GM19395 (cell line): Measurements from ENCODE around the gene RAB8B.
"Not testable (repeated sequence)": the region's sequence is repeated elsewhere in the genome, so short reads cannot be mapped to it uniquely, and the experiment has no call there.

Experiments
- ATAC-seq: cut with Tn5 transposase; IDR thresholded peaks from one replicate; pipeline ENCODE4 v1.9.1; 2021; ENCODE audit warnings: mild to moderate bottlenecking, moderate library complexity; ENCODE audit not compliant: unreplicated experiment

Gene RAB8B

GRCh38 chr15:63233667-63234423 lies 44.4 kb downstream of the RAB8B start:
- no peak for ATAC-seq

DNA sequence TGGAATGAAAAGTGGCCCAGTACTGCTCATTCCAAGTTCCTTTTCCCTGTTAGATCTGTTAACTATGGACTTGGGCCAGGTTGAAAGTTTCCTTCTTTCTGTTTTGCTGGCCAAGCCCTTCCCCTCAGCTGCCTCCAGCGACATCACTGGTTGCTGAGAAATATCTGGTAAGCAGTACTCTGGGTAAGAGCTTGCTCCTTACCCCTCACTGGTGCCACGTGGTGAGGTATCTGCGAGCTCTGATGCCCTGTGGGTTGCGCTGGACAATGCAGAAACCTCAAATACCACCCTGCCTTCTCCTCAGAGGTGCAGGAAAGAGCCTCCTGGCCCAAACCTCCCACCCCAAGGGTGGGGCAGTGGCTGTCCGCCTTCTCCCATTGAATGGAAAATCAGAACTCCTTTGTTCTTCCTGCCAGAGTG lies 45.1 kb downstream of the RAB8B start:
- ATAC-seq, result no peak

GRCh38 chr15:63236272-63236671 lies 46.9 kb downstream of the RAB8B start:
- ATAC-seq, result no peak

GRCh38 chr15:63237086-63237485 lies 47.7 kb downstream of the RAB8B start:
- ATAC-seq, result not testable (repeated sequence)

GRCh38 chr15:63238171-63238570 lies 48.8 kb downstream of the RAB8B start:
- ATAC-seq, result no peak

DNA sequence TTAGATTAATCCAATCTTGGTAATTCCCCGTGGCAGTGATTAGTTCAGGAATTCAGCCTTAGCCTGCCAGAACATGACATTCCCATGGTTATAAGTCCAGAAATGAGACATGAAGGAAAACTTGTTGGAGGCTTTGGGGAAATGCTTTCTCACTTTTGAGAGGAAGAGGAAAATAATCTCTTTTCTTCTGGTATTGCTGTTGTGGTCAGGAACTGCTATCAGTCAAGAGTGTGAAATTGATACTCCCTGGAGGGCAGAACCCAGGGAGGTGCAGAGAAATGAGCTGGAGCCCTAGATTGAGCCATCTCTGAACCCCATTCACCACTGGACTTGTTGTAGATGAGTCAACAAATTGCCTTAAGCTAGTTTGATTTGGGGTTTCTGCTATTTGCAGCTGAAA lies 49.4 kb downstream of the RAB8B start:
- no peak for ATAC-seq

DNA sequence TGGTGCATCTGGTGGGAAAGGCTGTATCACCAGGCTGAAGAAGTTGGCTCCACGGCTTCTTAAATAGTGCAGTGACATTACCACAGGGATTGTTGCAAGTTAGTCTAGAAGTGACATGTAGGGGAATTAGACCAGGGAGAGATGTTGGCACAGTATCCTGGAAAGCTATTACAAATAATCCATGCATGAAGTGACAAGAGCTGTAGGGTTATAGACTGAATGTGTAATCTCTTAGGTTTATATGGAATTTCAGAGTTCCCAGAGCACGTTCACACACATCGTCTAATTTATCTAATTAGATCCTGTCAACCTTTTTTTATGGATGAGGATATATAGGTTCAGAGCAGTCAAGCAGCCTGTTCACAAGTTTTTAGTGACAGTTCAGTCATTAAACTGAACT lies 50.7 kb downstream of the RAB8B start:
- ATAC-seq, result no peak

- no peak for ATAC-seq
Observed at GRCh38 chr15:63241316-63241715, 51.9 kb downstream of the RAB8B start.

GRCh38 chr15:63243101-63243500 lies 53.7 kb downstream of the RAB8B start:
- ATAC-seq, result no peak

DNA sequence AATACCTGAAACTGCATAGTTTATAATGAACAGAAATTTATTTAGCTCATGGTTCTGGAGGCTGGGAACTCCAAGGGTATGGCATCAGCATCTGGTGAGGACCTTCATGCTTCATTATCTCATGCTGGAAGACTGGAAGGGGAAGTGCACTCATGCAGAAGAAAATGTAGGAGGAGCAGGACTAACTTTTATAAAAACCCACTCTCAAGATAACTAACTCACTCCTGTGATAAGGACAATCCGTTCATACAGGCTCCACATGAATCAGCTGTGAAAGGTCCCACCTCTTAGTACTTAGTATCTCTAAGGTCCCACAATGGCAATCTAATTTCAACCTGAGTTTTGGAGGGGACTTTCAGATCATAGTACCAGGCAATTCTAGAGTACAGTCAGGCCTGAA lies 54.4 kb downstream of the RAB8B start:
- ATAC-seq, result no peak

DNA sequence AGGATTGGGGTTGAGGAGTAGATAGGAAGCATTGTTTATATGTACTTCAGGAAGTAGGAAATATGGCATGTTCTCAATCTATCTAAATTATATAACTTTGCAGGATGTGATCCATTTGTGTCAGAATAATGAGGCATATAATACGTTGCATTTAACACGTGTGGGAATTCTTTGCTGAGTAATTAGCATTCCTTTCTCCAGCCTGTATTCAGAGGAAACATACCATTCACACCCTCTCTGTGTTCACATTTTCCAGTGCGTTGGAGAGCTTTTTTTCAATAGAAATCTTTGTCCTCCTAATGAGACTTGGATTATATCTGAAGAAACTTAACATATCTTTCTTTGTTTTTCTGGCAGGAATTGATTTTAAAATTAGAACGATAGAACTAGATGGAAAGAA lies 55.0 kb downstream of the RAB8B start:
- ATAC-seq, result no peak

- ATAC-seq, result no peak
Observed at GRCh38 chr15:63244976-63245645, 55.7 kb downstream of the RAB8B start.

- ATAC-seq, result no peak
Observed at GRCh38 chr15:63246691-63247469, 57.5 kb downstream of the RAB8B start.

DNA sequence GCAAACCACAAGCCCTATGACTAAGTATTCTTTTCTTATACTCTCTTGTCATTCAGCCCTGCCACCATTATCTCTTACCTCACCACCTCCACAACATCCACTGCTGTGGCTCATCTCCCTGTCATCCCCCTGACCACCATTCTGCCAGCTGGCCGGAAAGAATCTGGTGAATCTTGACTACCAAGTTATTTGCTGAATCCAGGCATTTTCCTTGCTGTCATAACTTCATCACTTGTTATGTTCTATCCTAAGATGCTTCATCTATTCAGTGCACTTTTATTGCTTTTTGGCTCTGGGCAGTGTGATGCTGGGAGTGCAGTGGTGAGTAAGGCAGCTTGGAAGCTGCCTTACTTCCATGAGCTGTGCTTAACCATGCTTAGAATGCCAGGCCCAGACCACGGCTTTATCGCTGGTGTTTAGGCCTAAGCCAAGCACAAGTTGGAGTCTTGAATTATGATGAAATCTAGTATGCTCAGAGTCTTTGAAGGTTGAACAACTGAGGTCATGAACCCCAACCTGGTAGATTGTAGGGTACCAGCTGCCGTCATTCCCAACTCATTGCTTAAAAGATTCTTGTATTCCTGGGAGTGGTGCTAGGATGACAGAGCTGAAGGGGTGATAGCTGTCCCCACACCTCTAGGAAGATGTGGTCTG lies 61.0 kb downstream of the RAB8B start:
- no peak for ATAC-seq

GRCh38 chr15:63251701-63252100 lies 62.3 kb downstream of the RAB8B start:
- ATAC-seq, result no peak

- no peak for ATAC-seq
Observed at GRCh38 chr15:63252292-63252691, 62.9 kb downstream of the RAB8B start.

DNA sequence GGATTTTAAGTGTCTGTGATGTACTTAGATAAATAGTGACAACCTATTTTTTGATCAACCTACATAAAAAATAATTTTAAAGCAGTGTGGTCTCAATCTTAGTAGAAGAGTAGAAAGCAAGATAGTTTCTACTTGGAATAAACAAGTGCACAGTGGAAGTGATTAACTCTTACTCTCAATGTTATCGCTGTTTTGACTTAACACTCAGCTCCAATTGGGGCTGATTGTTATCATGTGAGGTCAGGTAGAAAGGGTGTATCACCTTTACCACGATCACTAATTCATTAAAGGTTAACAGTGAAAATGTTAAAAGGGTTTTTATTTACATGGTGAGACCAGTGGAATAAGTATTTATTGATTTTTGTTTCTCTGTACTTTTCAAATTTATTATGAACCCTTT lies 65.6 kb downstream of the RAB8B start:
- no peak for ATAC-seq

DNA sequence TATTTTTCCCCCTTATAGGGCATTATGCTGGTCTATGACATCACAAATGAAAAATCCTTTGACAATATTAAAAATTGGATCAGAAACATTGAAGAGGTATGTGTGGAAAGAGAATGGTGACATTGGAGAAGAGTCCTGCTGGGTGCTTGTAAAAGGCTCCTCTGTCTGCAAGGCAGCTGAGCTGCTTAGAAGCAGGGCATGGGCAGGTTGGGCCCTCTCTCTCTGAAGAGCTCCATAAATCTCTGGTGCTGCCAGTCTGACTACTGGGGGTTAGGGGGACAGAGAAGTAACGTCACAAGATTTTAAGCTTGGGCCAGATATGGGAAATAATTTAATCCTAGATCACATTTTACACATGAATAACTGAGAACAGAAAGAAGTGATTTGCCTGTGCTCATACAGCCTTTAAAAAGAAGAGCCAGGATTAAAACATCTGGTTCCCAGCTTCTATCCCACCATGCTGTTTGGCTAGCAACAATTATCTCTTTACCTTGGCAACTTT lies 66.1 kb downstream of the RAB8B start:
- no peak for ATAC-seq

GRCh38 chr15:63256433-63257274 lies 67.2 kb downstream of the RAB8B start:
- no peak for ATAC-seq

- no peak for ATAC-seq
Observed at GRCh38 chr15:63258658-63259057, 69.3 kb downstream of the RAB8B start.
